GM18519 (cell line): ENCODE results near the gene NRIP1.
"Not testable (repeated sequence)": the region's sequence is repeated elsewhere in the genome, so short reads cannot be mapped to it uniquely, and the experiment has no call there.

Experiments used
- ATAC-seq: cut with Tn5 transposase; IDR thresholded peaks from one replicate; pipeline ENCODE4 v1.9.1; 2021; ENCODE audit warnings: mild to moderate bottlenecking, moderate library complexity; ENCODE audit not compliant: unreplicated experiment, low FRiP score

The NRIP1 gene

DNA sequence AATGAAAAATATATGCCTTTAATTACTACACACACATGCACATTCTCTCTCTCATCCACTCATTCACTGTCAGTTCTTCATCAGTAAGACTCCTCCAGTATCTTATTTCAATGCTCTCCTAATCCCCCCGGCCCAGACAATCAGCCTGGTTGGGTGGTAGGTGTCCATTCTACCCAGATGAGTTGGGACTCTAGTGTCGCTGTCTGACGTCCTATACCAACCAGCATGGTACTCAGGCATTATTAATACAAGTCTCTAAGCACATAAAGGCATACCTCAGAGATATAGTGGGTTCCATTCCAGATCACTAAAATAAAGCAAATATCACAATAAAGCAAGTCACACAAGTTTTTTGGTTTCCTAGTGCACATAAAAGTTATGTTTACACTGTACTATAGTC lies 19.8 kb downstream of the NRIP1 start:
- no peak for ATAC-seq

DNA sequence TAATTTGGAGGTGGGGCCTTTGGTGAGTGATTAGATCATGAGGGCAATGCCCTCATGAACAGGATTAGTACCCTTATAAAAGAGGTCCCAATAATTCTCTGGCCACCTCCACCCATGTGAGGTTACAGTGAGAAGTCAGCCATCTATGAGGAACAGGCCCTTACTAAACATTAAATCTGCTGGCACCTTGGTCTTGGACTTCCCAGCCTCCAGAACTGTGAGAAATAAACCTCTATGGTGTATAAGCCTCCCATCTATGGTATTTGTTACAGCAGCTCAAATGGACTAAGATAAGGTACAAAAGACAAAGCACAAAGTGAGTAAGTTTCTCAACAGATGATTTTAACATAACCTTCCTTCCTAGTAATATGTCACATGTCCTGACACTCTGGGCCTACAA lies 22.3 kb downstream of the NRIP1 start:
- no peak for ATAC-seq

DNA sequence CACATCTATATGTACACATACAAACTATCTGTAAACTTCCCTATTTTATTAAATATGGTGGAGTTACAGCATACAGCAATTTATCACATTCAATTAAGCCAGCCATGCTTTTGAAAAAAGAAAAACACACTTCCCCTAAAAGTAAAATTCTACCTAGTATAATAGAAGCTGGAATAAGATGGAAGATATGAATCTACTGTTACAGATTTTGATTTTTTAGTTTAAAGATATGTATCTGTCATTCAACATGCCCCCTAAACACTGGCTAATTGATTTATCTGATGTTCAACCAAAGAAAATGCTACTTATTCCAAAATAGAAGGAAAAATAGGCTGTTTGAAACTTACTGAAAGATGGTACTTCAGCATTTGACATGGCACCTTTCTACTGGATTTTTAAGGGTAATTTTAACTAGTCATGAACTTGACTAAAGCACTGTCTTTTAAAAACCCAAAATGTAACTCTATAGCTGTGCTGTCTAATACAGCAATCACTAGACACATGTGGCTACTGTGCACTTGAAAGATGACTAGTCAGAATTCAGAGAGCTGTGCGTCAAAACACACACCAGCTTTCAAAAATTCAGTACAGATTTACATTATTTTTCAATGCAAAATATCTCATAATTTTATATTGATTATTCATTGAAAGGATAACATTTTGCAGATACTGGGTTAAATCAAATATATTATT lies 25.0 kb downstream of the NRIP1 start:
- no peak for ATAC-seq

DNA sequence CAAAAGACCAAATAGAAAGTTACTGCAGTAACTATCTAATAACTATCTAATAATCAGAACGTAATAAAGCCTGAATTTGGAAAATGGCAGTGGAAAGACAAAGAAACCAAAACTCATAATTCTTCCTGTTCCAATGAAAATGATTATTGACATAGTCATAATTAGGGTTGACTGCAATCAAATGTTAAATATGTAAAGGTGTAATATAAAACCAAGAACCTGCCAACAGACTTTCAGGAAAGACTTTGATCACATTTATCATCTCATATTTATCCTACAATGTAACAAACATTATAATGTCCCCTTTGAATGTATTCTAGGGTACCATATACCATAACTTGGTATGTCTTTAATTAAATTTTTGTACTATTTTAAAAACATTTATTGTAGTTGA lies 26.9 kb downstream of the NRIP1 start:
- ATAC-seq = no peak

DNA sequence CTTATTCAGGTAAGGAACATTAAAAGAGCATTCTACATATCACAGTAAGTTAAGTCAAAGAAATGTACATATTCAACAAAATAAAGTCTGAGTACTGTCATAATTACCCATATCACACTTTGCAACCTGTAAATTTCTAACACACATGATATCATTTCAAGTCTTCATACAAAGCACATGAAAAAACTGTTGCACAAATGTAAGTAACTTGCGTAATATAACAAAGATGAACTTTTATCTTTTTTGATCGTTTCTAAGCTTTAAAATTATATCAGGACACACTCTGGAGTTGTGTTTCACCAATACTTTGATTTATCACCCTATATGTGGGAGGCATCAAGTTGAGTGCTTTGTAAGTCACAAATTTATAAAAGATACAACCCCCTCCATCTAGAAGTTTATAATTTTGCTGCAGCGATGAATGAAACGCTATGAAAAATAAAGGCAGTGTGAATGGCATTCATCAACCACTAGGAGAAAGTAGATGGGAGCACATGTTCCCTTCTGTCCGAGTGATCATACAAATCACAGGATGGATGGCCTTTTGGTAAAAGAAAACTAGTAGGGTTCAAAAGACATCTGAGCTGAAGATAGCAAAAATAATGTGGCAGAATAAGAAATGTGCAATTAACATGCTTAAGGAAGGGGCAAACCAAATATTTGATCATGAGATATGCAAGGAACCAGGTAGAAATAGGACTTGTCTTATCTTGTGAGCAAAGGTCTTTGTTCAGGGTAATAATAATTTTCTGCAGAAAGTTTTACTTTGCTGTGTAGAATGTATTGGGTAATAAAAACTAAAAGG lies 27.5 kb downstream of the NRIP1 start:
- no peak for ATAC-seq

DNA sequence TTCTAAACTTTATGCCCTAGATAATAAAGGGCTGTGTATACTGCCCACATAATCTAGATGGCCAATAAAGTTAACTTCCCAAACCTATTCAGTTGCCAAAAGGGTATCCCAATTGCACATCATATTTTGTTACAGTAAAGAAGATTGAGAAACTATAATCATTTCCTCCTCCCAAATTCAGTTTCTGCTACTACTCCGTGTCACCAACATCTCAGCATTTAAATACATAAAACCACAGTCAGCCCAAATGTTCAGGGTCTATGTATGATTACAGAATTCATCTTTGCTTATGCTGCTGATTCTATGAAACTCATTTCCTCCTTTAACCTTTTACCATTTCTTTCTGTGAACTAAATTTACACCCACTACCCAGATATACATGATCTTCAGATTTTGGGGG lies 28.6 kb downstream of the NRIP1 start:
- ATAC-seq = no peak

DNA sequence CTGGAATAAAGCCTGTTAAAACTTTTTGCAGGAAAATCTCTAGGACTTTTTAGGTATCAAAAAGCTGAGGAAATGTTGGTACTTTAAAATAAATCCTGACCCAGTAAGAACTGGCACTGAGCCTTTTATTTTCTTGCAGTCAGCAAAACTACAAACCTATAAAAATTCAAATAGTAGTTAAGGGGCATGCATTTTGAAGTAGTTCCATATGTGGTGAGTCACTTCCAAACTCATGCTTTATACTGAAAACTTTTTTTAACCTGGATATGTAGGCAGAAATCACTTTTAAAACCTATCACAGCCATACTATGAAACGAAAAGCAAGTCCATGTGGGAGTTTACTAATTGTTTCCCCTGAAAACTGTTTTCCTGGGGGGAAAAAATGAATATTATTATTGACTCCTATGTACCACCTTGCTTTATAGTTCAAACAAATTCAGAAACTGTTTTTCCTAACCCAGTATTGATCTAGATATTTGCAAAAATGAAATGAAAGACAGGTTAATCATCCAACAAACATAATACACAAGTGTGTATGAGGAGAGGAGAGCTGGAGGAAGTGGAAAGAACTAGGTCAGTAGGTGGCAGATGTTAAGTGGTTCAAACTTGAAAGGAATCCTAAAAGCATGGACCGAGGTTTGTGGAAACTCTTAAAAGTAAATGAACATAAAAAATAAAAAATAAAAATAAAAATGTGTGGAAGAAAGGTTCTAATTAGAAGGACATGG lies 30.5 kb downstream of the NRIP1 start:
- ATAC-seq = no peak

DNA sequence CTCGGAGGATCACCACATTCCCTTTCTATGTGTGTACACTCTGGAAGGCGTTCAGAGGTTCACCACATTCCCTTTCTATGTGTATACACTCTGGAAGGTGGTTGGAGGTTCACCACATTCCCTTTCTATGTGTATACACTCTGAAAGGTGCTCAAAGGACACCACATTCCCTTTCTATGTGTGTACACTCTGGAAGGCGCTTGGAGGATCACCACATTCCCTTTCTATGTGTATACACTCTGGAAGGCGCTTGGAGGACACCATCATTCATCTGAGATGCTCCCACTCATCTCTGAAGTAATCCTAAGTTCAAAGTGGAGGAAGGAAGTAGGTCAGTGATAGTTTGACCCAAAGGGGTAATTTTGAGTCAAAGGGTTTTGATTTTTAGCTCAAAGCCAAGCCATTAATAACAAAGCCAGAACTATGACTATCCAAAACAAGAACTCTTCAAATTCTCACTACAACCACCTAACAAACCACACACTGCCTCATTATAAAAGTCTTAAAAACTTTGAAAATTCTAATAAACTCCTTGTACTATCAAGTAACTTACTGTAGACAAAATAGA lies 32.9 kb downstream of the NRIP1 start:
- ATAC-seq = no peak

DNA sequence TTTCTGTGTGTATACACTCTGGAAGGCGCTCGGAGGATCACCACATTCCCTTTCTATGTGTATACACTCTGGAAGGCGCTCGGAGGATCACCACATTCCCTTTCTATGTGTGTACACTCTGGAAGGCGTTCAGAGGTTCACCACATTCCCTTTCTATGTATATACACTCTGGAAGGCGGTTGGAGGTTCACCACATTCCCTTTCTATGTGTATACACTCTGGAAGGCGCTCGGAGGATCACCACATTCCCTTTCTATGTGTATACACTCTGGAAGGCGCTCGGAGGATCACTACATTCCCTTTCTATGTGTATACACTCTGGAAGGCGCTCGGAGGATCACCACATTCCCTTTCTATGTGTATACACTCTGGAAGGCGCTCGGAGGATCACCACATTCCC lies 33.4 kb downstream of the NRIP1 start:
- not testable (repeated sequence) for ATAC-seq

DNA sequence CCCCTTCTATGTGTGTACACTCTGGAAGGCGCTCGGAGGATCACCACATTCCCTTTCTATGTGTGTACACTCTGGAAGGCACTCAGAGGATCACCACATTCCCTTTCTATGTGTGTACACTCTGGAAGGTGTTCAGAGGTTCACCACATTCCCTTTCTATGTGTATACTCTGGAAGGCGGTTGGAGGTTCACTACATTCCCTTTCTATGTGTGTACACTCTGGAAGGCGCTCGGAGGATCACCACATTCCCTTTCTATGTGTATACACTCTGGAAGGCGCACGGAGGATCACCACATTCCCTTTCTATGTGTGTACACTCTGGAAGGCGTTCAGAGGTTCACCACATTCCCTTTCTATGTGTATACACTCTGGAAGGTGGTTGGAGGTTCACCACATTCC lies 33.9 kb downstream of the NRIP1 start:
- not testable (repeated sequence) for ATAC-seq

DNA sequence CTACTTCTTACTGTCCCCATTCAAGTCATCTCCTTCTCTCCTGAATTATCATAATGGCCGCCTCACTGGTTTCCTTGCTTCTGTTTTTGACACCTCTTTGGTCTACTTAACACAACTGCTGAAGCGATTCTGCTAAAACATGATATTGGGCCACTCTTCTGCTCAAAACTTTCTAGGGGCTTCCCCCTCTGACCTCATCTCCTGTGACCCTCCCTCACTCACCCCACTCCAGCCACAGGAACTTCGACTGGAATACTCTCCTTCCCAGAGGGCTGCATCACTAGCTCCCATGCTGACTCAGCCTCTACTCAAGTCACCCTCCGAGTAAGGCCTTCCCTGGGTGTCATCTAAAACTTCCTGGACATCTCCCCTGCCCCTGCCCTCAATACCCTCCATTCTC lies 35.7 kb downstream of the NRIP1 start:
- ATAC-seq = no peak

DNA sequence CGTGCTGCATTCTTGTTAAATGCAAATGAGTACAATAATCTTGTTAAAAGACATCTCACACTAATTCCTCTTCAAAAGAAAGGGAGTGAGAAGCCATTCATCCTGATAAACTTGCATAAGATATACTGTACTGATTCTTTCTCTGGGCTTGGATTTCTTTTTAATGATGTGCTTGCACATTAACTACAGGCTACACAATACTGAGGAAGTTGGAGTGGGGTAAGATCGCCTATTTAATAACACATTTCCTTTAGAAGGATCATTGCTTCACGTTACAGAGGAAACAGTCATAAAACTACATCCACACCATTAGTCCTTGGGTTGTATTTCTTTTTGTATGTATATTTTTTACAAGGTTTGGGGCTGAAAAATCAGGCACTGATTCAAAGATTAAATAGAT lies 36.6 kb downstream of the NRIP1 start:
- no peak for ATAC-seq

DNA sequence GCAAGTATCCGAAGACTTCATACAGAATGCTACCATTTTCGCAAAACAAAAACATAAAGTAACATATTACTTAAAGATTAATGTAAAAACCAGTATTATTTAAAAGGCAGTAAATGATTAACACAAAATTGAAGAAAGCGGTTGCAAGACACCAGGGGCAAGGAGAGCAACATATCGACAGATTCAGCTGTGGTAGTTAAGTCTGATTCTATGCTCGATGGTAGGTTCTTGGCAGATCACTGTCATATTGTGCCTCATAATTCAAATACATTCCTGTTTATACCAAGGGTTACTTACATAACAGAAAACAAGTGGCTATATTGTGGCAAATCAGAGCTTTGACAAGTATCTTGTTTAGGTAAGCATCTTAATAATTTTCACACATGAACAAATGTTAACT lies 37.7 kb downstream of the NRIP1 start:
- no peak for ATAC-seq

DNA sequence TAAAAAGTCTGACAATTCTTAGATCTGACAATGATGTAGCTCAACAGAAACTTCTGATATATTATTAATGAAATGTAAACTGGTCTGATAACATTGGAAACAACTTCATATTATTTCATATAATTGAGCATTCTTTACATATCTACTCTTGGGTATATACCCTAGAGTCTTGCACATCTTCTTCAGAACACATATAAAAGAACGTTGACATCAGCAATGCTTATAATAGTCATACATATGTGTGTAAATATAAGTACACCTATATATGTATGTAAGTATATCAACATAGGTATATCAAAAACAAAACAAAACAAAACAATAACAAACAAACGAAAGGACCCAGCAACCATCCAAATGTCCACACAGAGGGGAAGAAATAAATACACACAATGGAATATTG lies 38.4 kb downstream of the NRIP1 start:
- no peak for ATAC-seq

DNA sequence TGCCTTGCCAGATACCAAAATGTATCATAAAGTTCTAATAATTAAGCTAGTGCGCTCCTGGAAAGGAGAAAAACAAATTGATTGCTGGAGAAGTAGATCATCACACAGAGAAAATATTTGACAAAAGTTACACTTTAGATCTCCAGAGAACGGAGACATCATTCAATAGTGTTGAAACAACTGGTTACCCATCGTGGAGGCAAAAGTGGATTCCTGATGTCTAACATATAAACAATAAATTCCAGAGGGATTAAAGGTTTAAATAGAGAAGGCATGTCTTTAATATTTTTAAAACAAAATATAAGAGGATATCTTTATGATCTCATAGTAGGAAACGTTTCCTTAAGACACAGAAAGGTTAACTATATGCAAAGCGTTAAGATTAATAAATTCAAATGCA lies 41.0 kb downstream of the NRIP1 start:
- ATAC-seq = no peak

DNA sequence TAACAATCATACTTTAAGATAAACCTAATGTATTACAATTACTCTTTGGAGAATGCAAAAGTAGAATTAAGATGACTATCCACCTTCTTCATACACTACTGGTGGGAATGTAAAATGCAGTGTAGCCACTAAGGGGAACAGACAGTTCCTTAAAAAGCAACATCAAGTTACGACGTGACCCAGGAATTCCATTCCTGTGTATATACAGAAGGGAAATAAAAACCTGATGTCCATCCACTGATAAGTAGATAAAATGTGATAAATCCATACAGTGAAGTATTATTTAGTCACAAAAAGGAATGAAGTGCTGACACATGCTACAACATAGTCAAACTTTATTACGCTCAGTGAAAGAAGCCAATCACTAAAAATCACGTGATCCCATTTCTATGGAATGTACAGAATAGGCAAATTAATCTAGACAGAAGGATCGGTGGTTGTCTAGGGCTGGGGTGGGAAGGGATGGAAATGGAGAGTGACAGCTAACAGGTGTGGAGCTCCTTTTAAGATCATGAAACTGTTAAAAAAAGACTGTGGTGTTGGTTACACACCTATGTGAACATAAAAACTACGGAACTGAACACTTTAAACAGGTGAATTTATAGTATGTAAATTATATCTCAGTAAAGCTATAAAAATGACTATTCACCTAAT lies 42.1 kb downstream of the NRIP1 start:
- no peak for ATAC-seq

DNA sequence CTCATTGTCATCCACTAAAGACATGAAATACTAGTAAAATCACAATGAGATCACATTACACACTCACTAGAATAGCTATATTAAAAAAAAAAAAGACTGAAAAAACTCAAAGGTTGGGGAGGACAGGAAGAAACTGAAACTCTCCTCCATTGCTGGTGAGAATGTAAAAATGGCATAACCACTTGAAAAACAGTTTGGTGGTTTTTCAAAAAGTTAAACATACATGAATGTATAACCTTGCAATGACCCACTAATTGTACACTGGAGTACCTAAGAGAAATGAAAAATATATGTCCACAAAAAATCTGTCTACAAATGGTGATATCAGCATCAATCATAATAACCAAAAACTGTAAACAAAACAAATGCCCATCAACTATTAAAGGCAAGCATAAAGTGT lies 44.0 kb downstream of the NRIP1 start:
- no peak for ATAC-seq

DNA sequence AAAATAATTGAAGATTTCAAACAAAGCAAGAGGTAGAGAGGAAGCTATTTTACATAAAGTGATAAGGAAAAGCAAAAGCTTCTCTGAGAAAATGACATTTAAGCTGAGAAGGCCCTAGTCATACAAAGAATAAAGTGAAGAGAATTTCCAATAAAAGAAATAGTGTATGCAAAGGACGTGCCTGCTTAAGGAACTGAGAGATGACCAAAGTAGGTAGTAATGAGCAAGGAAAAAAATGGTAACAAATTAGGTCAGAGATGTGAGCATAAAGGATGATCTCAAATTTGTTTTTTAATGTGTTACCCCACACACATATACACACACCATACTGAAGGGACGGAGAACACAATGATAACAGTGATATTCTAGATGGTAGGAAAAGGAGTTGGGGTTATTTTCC lies 46.4 kb downstream of the NRIP1 start:
- ATAC-seq = no peak

DNA sequence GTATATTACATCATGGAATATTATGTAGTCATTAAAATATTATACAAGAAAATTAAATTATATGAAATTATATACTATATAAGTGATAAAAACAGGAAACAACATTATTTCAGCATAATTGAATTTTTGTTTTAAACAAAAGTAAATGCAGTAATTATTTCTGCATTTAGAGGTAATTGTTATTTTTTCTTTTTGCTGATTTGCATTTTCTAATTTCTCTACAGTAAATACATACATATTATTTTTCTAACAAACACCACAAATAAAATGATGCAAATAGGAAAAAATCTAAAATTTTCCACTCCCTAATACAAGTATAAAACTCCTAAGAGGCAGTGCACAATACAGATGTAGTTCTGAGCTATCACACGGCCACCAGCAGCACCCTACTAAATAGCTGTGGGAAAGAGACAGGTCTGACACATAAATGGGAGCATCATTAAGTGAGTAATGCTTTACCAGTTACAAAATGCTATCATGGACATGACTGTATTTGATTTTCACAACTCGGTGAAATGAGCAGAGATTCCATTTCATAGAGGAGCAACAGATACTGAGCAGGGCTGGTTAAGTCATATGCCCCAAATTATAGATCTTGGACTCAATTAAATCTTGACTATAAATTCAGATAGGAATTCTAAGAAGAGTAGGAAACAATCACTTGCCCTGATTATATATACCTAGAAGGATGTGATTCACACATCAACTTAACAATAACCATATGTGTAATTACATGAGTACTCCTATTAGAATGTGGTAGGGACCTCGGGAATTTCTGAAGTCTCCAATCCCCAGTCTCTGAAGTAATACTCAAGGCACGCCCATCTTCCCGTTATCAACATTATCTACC lies 49.0 kb downstream of the NRIP1 start:
- no peak for ATAC-seq

DNA sequence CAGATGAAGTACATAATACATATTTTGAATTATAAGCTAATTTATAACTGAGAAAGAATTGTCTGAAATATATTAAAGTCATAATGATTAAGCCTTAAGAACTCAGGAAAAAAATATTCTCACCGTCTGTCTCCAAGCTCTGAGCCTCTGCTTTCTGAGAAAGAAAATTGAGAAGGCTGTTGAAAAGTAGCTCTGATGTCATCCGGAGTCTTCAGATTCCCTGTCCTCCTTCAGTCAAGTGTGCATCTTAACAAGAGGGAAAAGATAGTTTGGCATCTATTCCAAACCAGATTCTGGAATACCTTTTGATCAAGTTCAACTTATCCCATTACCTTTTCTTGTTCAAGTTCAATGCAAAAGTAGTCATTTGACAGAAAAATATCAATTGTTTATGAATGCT lies 50.6 kb downstream of the NRIP1 start:
- ATAC-seq = no peak
